SU-DHL-6 (cell line): ENCODE measurements around the gene PTPRC.

Experiments used
- H2AFZ ChIP-seq: fragments of 200-600 bp; sonication (generic); 2 replicates; pipeline ENCODE4 v1.6.1; 2014; ENCODE audit warnings: low read depth, mild to moderate bottlenecking, moderate library complexity, mixed read lengths, antibody characterized with exemption, low read length; ENCODE audit not compliant: severe bottlenecking
- H3F3A ChIP-seq: fragments of 200-600 bp; shearing (Covaris generic); 2 replicates; pipeline ENCODE4 v1.6.0; 2016; ENCODE audit warnings: antibody characterized with exemption, mild to moderate bottlenecking; ENCODE audit not compliant: insufficient read depth
- H3K27ac ChIP-seq: fragments of 200-600 bp; sonication (generic); 2 replicates; pipeline ENCODE4 v1.5.1; 2016; ENCODE audit warnings: low read depth, mild to moderate bottlenecking, low read length, moderate library complexity, mixed read lengths
- H3K27me3 ChIP-seq: fragments of 200-600 bp; sonication (generic), shearing (Covaris generic); 2 replicates; pipeline ENCODE4 v1.6.0; 2014; ENCODE audit warnings: mild to moderate bottlenecking, low read length
- H3K36me3 ChIP-seq: fragments of 200-600 bp; sonication (generic); 2 replicates; pipeline ENCODE4 v1.6.1; 2014; ENCODE audit warnings: mild to moderate bottlenecking, low read length, mixed read lengths
- H3K4me2 ChIP-seq: fragments of 300-600, 200-600 bp; shearing (Covaris generic), sonication (generic); 2 replicates; pipeline ENCODE4 v1.6.0; 2014; ENCODE audit warnings: low read length, low read depth, mild to moderate bottlenecking; ENCODE audit not compliant: poor library complexity, severe bottlenecking
- H3K4me3 ChIP-seq: fragments of 200-600 bp; sonication (generic); 2 replicates; pipeline ENCODE4 v1.5.1; 2014; ENCODE audit warnings: antibody characterized with exemption, low read length, mild to moderate bottlenecking, mixed read lengths; ENCODE audit not compliant: insufficient read depth, poor library complexity, severe bottlenecking
- H3K79me2 ChIP-seq: fragments of 200-600 bp; sonication (generic); 2 replicates; pipeline ENCODE4 v1.6.1; 2014; ENCODE audit warnings: mild to moderate bottlenecking, low read length, moderate library complexity; ENCODE audit not compliant: insufficient read depth
- H3K9ac ChIP-seq: fragments of 200-600 bp; sonication (generic); 2 replicates; pipeline ENCODE4 v1.7.0; 2014; ENCODE audit warnings: mild to moderate bottlenecking, low read length
- H3K9me2 ChIP-seq: fragments of 200-600 bp; sonication (generic); replicated peaks from 2 replicates; pipeline ENCODE4 v1.6.1; 2014; ENCODE audit warnings: low read length; ENCODE audit not compliant: insufficient read depth
- H3K9me3 ChIP-seq: fragments of 200-600 bp; sonication (generic); 2 replicates; pipeline ENCODE4 v1.6.1; 2014; ENCODE audit warnings: low read length, mixed read lengths; ENCODE audit not compliant: insufficient read depth
- H4K20me1 ChIP-seq: fragments of 200-600 bp; sonication (generic); 2 replicates; pipeline ENCODE4 v1.6.1; 2014; ENCODE audit warnings: low read depth, mild to moderate bottlenecking, antibody characterized with exemption, low read length, moderate library complexity, mixed read lengths
- CTCF ChIP-seq: fragments of 200-600 bp; sonication (generic); IDR thresholded peaks from one replicate; pipeline ENCODE4 v1.5.1; 2017; ENCODE audit warnings: antibody characterized with exemption, mild to moderate bottlenecking, low read length, moderate library complexity; ENCODE audit not compliant: insufficient read depth, poor library complexity, severe bottlenecking
- EZH2phosphoT487 ChIP-seq: fragments of 200-600 bp; sonication (generic), shearing (Covaris generic); conservative IDR thresholded peaks from 2 replicates; pipeline ENCODE4 v1.6.1; 2018; ENCODE audit warnings: mild to moderate bottlenecking, antibody characterized with exemption, low read length, moderate library complexity, mixed read lengths

The PTPRC gene

GRCh38 chr1:198741744-198742143, 102.9 kb downstream of the PTPRC start:
- Histone ChIP-seq H3K27me3 (no peaks in the 10 kb centered on the region), H3K36me3 (peaks cover 99% of the 10 kb centered on the region), H3K79me2 (peaks cover 10% of the 10 kb centered on the region; the same call in 1 of the 2 replicates), H3K9me3 (no peaks in the 10 kb centered on the region), H3K4me3 (no peak overlapping the region), H3K27ac (no peak overlapping the region), H4K20me1 (no peaks in the 10 kb centered on the region), H2AFZ (no peak overlapping the region), H3K9ac (no peak overlapping the region), H3K9me2 (no peaks in the 10 kb centered on the region), H3F3A (peaks cover 30% of the 10 kb centered on the region; the same call in 1 of the 2 replicates), H3K4me2 (no peak overlapping the region)
- TF ChIP-seq CTCF (no peak), EZH2phosphoT487 (no peak)

GRCh38 chr1:198747127-198747526, 108.3 kb downstream of the PTPRC start:
- Histone ChIP-seq H3F3A (peaks cover 63% of the 10 kb centered on the region), H3K4me2 (no peak overlapping the region), H3K9me2 (no peaks in the 10 kb centered on the region), H3K27me3 (no peaks in the 10 kb centered on the region), H3K27ac (no peak overlapping the region), H3K36me3 (peaks cover 100% of the 10 kb centered on the region), H3K4me3 (no peak overlapping the region), H3K9me3 (no peaks in the 10 kb centered on the region), H3K79me2 (0 out of 2 replicates have a peak, but pooled peaks cover 4% of the 10 kb centered on the region), H2AFZ (no peak overlapping the region), H3K9ac (no peak overlapping the region), H4K20me1 (peaks cover 4% of the 10 kb centered on the region; the same call in 1 of the 2 replicates)
- TF ChIP-seq CTCF = no peak
- no peak for TF ChIP-seq EZH2phosphoT487

- Histone ChIP-seq H3K27ac (no peak overlapping the region), H3K9ac (no peak overlapping the region), H3K27me3 (no peaks in the 10 kb centered on the region), H4K20me1 (peaks cover 9% of the 10 kb centered on the region), H3K79me2 (0 out of 2 replicates have a peak, but pooled peaks cover 5% of the 10 kb centered on the region), H2AFZ (no peak overlapping the region), H3K9me2 (no peaks in the 10 kb centered on the region), H3K36me3 (peaks cover 100% of the 10 kb centered on the region), H3K4me2 (no peak overlapping the region), H3F3A (peaks cover 68% of the 10 kb centered on the region), H3K9me3 (no peaks in the 10 kb centered on the region), H3K4me3 (no peak overlapping the region)
- TF ChIP-seq CTCF (no peak), EZH2phosphoT487 (no peak)
These were observed 110.4 kb downstream of the PTPRC start for GRCh38 chr1:198749279-198749678.
